ENCODE measurements around the gene UBAC2. TPM values are rescaled to one million over a fixed set of nuclear protein-coding genes. Genes with fewer than 3 reads are reported as not detected.

The UBAC2 gene
- total and polyA plus RNA-seq, 2 of the 8 experiments (the other 6 are each of a cell fraction or from before 2014, with no cell fraction given) = 75.9 to 76.9 TPM

- FAIRE-seq (peak; percentile 57), DNase-seq (ENCODE audit: low read depth in 1 of 2, low spot score in 2 of 2) (no peak)
- Histone ChIP-seq H3K4ac (replicated peaks; ENCODE audit: insufficient read length, low read depth, low read length) (no peak overlapping the region), H3K23me2 (ENCODE audit: low read depth, low read length) (no peaks in the 10 kb centered on the region), H3K56ac (replicated peaks; ENCODE audit: insufficient read length, low read depth, low read length) (no peak overlapping the region), H3K9ac (replicated peaks in 1 of 4; ENCODE audit: extremely low read depth in 1 of 4, low read depth in 3 of 4, low read length in 3 of 4) (no peak overlapping the region), H4K5ac (ENCODE audit: insufficient read length, low read depth, low read length) (no peak overlapping the region), H3K4me1 (replicated peaks in 1 of 4; ENCODE audit: control insufficient read depth in 3 of 4, insufficient read depth in 4 of 4, low read length in 3 of 4) (peaks cover 0 to 3% (median 0%) of the 10 kb centered on the region in 4 experiments; a peak in 1 of 7 replicates), H2BK5ac (ENCODE audit: low read depth, low read length) (no peak overlapping the region), H2AK5ac (ENCODE audit: low read depth, low read length) (no peak overlapping the region), H3K14ac (ENCODE audit: insufficient read length) (no peak overlapping the region), H4K20me1 (replicated peaks in 1 of 2; ENCODE audit: control insufficient read depth in 1 of 2, insufficient read depth in 2 of 2, low read length in 2 of 2) (peaks cover 4 to 5% of the 10 kb centered on the region in 2 experiments), H2BK15ac (ENCODE audit: low read length) (no peak overlapping the region), H4K91ac (replicated peaks; ENCODE audit: insufficient read length, low read length) (no peak overlapping the region), H2AFZ (ENCODE audit: low read length) (no peak overlapping the region), H3K4me3 (ENCODE audit: extremely low read depth in 1 of 4, insufficient read depth in 2 of 4, low read depth in 3 of 4, low read length in 4 of 4) (no peak overlapping the region), H3K4me2 (ENCODE audit: insufficient read depth in 1 of 2, low read depth in 2 of 2, low read length in 2 of 2) (no peak overlapping the region), H3K79me1 (ENCODE audit: low read depth, low read length) (no peaks in the 10 kb centered on the region; the same call in 1 of the 2 replicates), H3K79me2 (ENCODE audit: control insufficient read depth in 1 of 2, insufficient read depth in 2 of 2, low read length in 2 of 2) (no peaks in the 10 kb centered on the region), H3K23ac (ENCODE audit: insufficient read length) (no peak overlapping the region), H3K27ac (ENCODE audit: low read depth, low read length) (no peak overlapping the region), H3K36me3 (ENCODE audit: control insufficient read depth in 2 of 4, insufficient read depth in 4 of 4, low read length in 3 of 4) (no peaks in the 10 kb centered on the region; a peak in 1 of 8 replicates), H2BK20ac (ENCODE audit: low read length) (no peak overlapping the region), H2BK120ac (replicated peaks; ENCODE audit: low read depth, low read length) (no peak overlapping the region), H3K9me3 (ENCODE audit: insufficient read depth in 2 of 2, low read depth in 1 of 2, low read length in 1 of 2) (no peaks in the 10 kb centered on the region), H4K8ac (ENCODE audit: extremely low read depth, insufficient read depth, low read length) (no peak overlapping the region), H2BK12ac (ENCODE audit: low read depth, low read length) (no peak overlapping the region), H3K18ac (ENCODE audit: extremely low read depth, low read length) (no peak overlapping the region), H3K27me3 (replicated peaks in 1 of 4; ENCODE audit: control insufficient read depth in 3 of 4, extremely low read depth in 1 of 4, insufficient read depth in 3 of 4, low read length in 3 of 4) (no peaks in the 10 kb centered on the region)
- TF ChIP-seq TEAD4 (IDR thresholded peaks at IDR 0.05; ENCODE audit: low read depth, low read length) (peak; percentile 49; the same call in 1 of the 2 replicates), RBBP5 (IDR thresholded peaks at IDR 0.05; ENCODE audit: borderline replicate concordance, low read depth, low read length) (no peak)
- 94% methylated on average over 3 of the region's 3 CpGs; no CpG with 5 or more reads in 1 of the 2 experiments for WGBS, 2 experiments (ENCODE audit: extremely low coverage in 1 of 2, insufficient coverage in 1 of 2, insufficient read length in 1 of 2, insufficient replicate concordance in 2 of 2, low coverage in 1 of 2, low lambda C conversion rate in 2 of 2, missing lambda C conversion rate in 1 of 2)
- ChIA-PET CTCF (ENCODE audit: partially characterized antibody) (no interaction called here), POLR2A (ENCODE audit: partially characterized antibody) (no interaction called here)
Measured at GRCh38 chr13:99313501-99313900, 112.8 kb downstream of the UBAC2 start.
